ENCODE results near the gene CCNC.
A peak's percentile ranks its signal among the peaks of the same experiment; 100 is the strongest.

The CCNC gene

GRCh38 chr6:99553888-99554287, 14.6 kb downstream of the CCNC start:
- H3K27ac ChIP-seq (ENCODE audit: low read depth, low read length), result no peak overlapping the region
- H3K36me3 ChIP-seq (ENCODE audit: control insufficient read depth, insufficient read depth, low read length), result peaks cover 4% of the 10 kb centered on the region
- H3K9ac ChIP-seq (ENCODE audit: low read length), result no peak overlapping the region
- H3K4me1 ChIP-seq (ENCODE audit: control insufficient read depth, insufficient read depth, low read length), result no peaks in the 10 kb centered on the region
- H3K4me3 ChIP-seq (ENCODE audit: low read length), result no peak overlapping the region
- H3K27me3 ChIP-seq (ENCODE audit: control insufficient read depth, insufficient read depth, low read length), result no peaks in the 10 kb centered on the region

- Histone ChIP-seq H3K4me3 (ENCODE audit: low read length) (no peak overlapping the region), H3K36me3 (ENCODE audit: control insufficient read depth, insufficient read depth, low read length) (no peaks in the 10 kb centered on the region), H3K4me1 (ENCODE audit: control insufficient read depth, insufficient read depth, low read length) (no peaks in the 10 kb centered on the region), H3K27me3 (ENCODE audit: control insufficient read depth, insufficient read depth, low read length) (no peaks in the 10 kb centered on the region), H3K9ac (ENCODE audit: low read length) (no peak overlapping the region), H3K27ac (ENCODE audit: low read depth, low read length) (no peak overlapping the region)
These were observed 18.3 kb downstream of the CCNC start for GRCh38 chr6:99550046-99550748.

DNA sequence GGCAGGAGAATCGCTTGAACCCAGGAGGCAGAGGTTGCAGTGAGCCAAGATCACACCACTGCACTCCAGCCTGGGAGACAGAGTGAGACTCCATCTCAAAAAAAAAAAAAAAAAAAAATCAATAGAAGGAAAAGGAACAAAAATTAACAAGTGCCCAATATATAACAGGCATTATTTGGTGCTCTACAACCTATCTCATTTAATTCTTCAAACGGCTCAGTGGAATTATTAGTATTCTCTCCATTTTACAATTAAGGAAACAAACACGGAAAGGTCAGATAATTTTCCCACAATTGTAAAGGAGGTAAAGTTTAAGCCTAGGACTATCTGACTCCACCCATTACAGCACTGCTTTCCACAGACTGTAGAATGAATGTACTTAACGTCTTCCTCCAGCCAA, 19.8 kb downstream of the CCNC start:
- Histone ChIP-seq H3K27ac (ENCODE audit: low read depth, low read length) (no peak overlapping the region), H3K4me3 (ENCODE audit: low read length) (no peak overlapping the region), H3K36me3 (ENCODE audit: control insufficient read depth, insufficient read depth, low read length) (no peaks in the 10 kb centered on the region), H3K9ac (ENCODE audit: low read length) (no peak overlapping the region), H3K27me3 (ENCODE audit: control insufficient read depth, insufficient read depth, low read length) (no peaks in the 10 kb centered on the region), H3K4me1 (ENCODE audit: control insufficient read depth, insufficient read depth, low read length) (no peaks in the 10 kb centered on the region)

DNA sequence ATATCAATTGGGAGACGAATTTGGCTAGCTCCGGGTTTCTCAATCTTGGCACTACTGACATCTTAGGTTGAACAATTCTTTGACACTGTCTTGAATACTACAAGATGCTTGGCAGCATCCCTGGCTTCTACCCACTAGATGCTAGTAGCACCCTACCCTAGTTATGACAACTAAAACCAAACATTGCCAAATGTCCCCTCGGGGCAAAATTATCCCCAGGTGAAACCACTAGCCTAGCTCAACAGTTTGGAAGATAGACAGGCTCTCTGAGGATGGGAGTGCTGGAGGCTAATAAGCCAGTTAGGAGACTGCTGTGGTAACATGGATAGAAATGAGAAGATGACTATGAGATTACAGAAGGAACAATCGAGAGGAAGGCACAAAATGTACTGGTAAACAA, 20.9 kb downstream of the CCNC start:
- Histone ChIP-seq H3K4me1 (ENCODE audit: control insufficient read depth, insufficient read depth, low read length) (no peaks in the 10 kb centered on the region), H3K27me3 (ENCODE audit: control insufficient read depth, insufficient read depth, low read length) (no peaks in the 10 kb centered on the region), H3K36me3 (ENCODE audit: control insufficient read depth, insufficient read depth, low read length) (no peaks in the 10 kb centered on the region), H3K27ac (ENCODE audit: low read depth, low read length) (no peak overlapping the region), H3K4me3 (ENCODE audit: low read length) (no peak overlapping the region), H3K9ac (ENCODE audit: low read length) (no peak overlapping the region)

- H3K4me3 ChIP-seq (ENCODE audit: low read length), result no peak overlapping the region
- H3K27ac ChIP-seq (ENCODE audit: low read depth, low read length), result no peak overlapping the region
- no peaks in the 10 kb centered on the region for H3K27me3 ChIP-seq (ENCODE audit: control insufficient read depth, insufficient read depth, low read length)
- H3K4me1 ChIP-seq (ENCODE audit: control insufficient read depth, insufficient read depth, low read length), result no peaks in the 10 kb centered on the region
- H3K9ac ChIP-seq (ENCODE audit: low read length), result no peak overlapping the region
- H3K36me3 ChIP-seq (ENCODE audit: control insufficient read depth, insufficient read depth, low read length), result no peaks in the 10 kb centered on the region
These were observed 23.0 kb downstream of the CCNC start for GRCh38 chr6:99545442-99545841.

DNA sequence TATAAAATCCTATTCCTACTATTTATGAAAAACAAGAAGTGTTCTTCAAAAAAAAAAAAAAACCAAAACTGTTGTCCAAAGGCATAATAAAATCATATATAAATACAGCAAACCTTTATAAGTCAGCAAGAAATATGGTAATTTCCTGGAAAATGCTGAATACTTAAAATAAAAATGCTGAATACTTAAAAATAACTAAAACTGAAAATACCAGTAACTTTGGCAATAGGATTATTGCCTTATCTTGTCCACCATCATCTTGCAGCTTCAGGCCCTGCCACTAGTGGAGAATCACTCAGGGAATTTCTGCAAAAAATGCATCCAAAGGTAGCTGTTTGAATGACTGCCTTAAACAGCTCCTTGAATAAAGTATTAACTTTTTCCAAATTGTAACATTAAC, 24.5 kb downstream of the CCNC start:
- Histone ChIP-seq H3K4me1 (ENCODE audit: control insufficient read depth, insufficient read depth, low read length) (no peaks in the 10 kb centered on the region), H3K9ac (ENCODE audit: low read length) (no peak overlapping the region), H3K36me3 (ENCODE audit: control insufficient read depth, insufficient read depth, low read length) (no peaks in the 10 kb centered on the region), H3K27ac (ENCODE audit: low read depth, low read length) (no peak overlapping the region), H3K4me3 (ENCODE audit: low read length) (no peak overlapping the region), H3K27me3 (ENCODE audit: control insufficient read depth, insufficient read depth, low read length) (no peaks in the 10 kb centered on the region)

DNA sequence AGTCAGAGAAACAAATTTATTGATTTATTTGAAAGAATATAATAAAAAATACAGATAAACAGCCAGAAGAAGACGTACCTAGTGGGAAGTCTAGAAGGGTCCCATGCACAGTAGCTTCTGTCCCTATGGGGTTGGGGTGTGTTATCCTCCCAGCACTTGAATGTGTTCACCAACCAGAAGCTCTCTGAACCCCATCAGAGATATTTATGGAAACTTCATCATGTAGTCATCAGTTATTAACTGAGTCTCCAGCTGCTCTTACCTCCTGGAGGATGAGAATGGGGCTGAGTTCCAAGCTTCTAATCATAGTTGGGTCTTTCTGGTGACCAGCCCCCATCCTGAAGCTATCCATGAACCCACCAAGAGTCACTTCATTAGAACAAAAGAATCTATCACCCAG, 37.8 kb downstream of the CCNC start:
- Histone ChIP-seq H3K4me1 (ENCODE audit: control insufficient read depth, insufficient read depth, low read length) (no peaks in the 10 kb centered on the region), H3K27ac (ENCODE audit: low read depth, low read length) (no peak overlapping the region), H3K4me3 (ENCODE audit: low read length) (no peak overlapping the region), H3K27me3 (ENCODE audit: control insufficient read depth, insufficient read depth, low read length) (no peaks in the 10 kb centered on the region), H3K9ac (ENCODE audit: low read length) (no peak overlapping the region), H3K36me3 (ENCODE audit: control insufficient read depth, insufficient read depth, low read length) (peaks cover 4% of the 10 kb centered on the region)

GRCh38 chr6:99522531-99522930, 45.9 kb downstream of the CCNC start:
- Histone ChIP-seq H3K27ac (ENCODE audit: low read depth, low read length) (no peak overlapping the region), H3K27me3 (ENCODE audit: control insufficient read depth, insufficient read depth, low read length) (no peaks in the 10 kb centered on the region), H3K9ac (ENCODE audit: low read length) (no peak overlapping the region)

DNA sequence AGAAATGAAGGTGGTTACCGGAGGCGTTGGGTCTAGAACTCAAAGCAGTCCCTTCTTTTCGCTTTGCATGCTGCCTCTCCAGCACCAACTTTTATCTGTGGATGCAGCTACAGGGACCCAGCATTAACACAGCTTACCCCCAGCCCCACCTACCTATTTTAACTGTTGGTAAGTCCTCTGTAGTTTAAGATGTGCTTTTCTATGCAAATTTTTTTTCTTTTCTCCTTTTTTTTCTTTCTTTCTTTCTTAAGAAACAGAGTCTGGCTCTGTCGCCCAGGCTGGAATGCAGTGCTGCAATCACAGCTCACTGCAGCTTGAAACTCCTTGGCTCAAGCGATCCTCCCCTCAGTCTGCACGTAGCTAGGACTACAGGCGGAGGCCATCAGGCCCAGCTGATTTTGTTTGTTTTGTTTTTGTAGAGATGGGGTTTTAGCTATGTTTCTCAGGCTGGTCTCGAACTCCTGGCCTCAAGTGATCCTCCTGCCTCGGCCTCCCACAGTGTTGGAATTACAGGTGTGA, 46.8 kb downstream of the CCNC start:
- no peaks in the 10 kb centered on the region for H3K27me3 ChIP-seq (ENCODE audit: control insufficient read depth, insufficient read depth, low read length)
- no peaks in the 10 kb centered on the region for H3K36me3 ChIP-seq (ENCODE audit: control insufficient read depth, insufficient read depth, low read length)
- peaks cover 8% of the 10 kb centered on the region for H3K4me1 ChIP-seq (ENCODE audit: control insufficient read depth, insufficient read depth, low read length)
- peak overlapping the region; percentile 50 for H3K9ac ChIP-seq (ENCODE audit: low read length)
- H3K27ac ChIP-seq (ENCODE audit: low read depth, low read length), result peak overlapping the region; percentile 88
- H3K4me3 ChIP-seq (ENCODE audit: low read length), result peak overlapping the region; percentile 89

More at GRCh38 chr6:99522531-99522930, 45.9 kb downstream of the CCNC start:
- H3K36me3 ChIP-seq (ENCODE audit: control insufficient read depth, insufficient read depth, low read length), result no peaks in the 10 kb centered on the region
- H3K4me1 ChIP-seq (ENCODE audit: control insufficient read depth, insufficient read depth, low read length), result peaks cover 8% of the 10 kb centered on the region
- no peak overlapping the region for H3K4me3 ChIP-seq (ENCODE audit: low read length)

DNA sequence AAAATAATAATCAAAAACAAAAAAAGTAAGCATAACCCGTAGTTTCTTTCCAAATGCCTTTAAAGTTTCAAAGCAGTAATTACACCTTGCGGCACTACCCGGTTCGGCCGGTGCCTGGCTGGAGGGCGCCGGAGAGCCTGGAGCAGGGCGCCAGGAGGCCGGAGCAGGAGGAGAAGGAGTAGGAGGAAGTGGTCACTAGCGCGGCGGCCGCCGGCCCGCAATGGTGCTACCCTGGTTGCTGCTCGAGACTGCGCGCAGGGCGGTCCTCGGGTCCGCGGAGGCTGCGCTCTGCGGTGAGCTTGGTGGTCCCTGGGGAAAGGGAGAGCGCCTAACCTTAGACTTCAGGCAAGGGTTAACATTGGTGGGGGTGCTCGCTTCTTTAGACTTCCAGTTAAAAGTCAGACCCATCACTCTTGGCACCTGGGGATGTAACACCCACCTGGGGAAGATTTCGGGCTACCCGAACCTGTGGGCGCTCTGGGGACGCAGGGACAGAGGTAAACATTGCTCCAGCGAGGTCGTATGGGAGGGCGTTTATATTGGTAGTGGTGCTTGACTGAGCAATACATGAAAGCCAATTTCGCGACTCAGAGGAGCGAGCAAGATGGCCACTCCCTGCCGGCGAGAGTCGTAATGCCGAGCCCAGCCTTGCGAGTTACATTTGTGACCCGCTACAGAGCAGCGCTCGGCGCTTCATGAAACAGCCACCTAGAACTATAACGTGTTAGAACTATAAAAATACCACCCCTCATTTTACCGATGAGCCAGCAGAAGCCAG, 47.4 kb downstream of the CCNC start:
- no peaks in the 10 kb centered on the region for H3K36me3 ChIP-seq (ENCODE audit: control insufficient read depth, insufficient read depth, low read length)
- H3K27me3 ChIP-seq (ENCODE audit: control insufficient read depth, insufficient read depth, low read length), result no peaks in the 10 kb centered on the region
- peak overlapping the region; percentile 50 for H3K9ac ChIP-seq (ENCODE audit: low read length)
- peak overlapping the region; percentile 88 for H3K27ac ChIP-seq (ENCODE audit: low read depth, low read length)
- H3K4me3 ChIP-seq (ENCODE audit: low read length), result peak overlapping the region; percentile 89
- peaks cover 8% of the 10 kb centered on the region for H3K4me1 ChIP-seq (ENCODE audit: control insufficient read depth, insufficient read depth, low read length)

DNA sequence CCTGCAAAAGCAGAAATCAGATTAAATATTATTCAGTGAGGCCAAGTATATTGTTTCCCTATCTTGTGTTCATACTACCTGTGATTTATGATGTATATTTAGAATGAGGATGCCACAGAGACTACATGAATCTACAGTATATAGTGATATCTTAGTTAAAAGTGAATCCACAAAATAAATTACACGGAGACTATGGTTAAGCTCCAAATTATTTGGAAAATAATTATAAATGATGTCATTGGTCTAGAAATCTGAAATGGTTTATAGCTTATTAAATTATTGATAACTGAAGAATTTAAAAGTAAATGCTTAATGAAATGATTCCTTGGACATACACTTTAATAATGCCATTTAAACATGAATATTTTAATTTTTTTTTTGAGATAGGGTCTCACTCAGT, 49.0 kb downstream of the CCNC start:
- no peak overlapping the region for H3K27ac ChIP-seq (ENCODE audit: low read depth, low read length)
- no peaks in the 10 kb centered on the region for H3K36me3 ChIP-seq (ENCODE audit: control insufficient read depth, insufficient read depth, low read length)
- H3K4me1 ChIP-seq (ENCODE audit: control insufficient read depth, insufficient read depth, low read length), result peaks cover 8% of the 10 kb centered on the region
- no peaks in the 10 kb centered on the region for H3K27me3 ChIP-seq (ENCODE audit: control insufficient read depth, insufficient read depth, low read length)
- H3K9ac ChIP-seq (ENCODE audit: low read length), result no peak overlapping the region
- H3K4me3 ChIP-seq (ENCODE audit: low read length), result no peak overlapping the region

DNA sequence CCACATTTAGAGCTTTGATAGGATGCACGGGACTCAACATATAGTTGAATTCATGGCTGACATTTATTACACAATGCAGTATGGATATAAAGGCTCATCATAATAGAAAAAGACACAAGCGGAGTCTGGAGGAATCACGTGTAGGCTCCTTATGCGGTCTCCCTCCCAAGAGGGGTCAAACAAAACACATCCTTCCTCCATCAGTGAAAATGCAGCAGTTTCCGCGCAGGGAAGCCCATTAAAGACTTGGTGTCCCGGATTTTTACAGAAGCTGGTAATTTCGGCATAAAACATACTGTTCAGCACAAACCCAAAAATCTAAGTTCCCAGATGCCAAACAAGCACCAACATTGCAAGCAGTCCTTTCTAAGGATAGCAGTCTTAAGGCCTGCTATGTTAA, 54.4 kb downstream of the CCNC start:
- H3K27me3 ChIP-seq (ENCODE audit: control insufficient read depth, insufficient read depth, low read length), result no peaks in the 10 kb centered on the region
- peak overlapping the region; percentile 82 for H3K4me3 ChIP-seq (ENCODE audit: low read length)
- H3K27ac ChIP-seq (ENCODE audit: low read depth, low read length), result no peak overlapping the region
- H3K4me1 ChIP-seq (ENCODE audit: control insufficient read depth, insufficient read depth, low read length), result peaks cover 3% of the 10 kb centered on the region
- no peaks in the 10 kb centered on the region for H3K36me3 ChIP-seq (ENCODE audit: control insufficient read depth, insufficient read depth, low read length)
- no peak overlapping the region for H3K9ac ChIP-seq (ENCODE audit: low read length)

Data from rectal smooth muscle tissue (tissue), 1 donor.